Fibroblast of peridontal ligament (primary cell): ENCODE measurements around the gene MIDN.
"Not testable (repeated sequence)": the region's sequence is repeated elsewhere in the genome, so short reads cannot be mapped to it uniquely, and the experiment has no call there.

Source experiments
- DNase-seq: peaks from one replicate; pipeline ENCODE4 v3.0.0-alpha.2; 2010; ENCODE audit errors: extremely low read depth

MIDN gene

GRCh38 chr19:1246265-1247087 is 1.9 kb upstream of the MIDN start:
- DNase-seq, result not testable (repeated sequence)

GRCh38 chr19:1247748-1248138 is 640 bp upstream of the MIDN start:
- no peak for DNase-seq

GRCh38 chr19:1248786-1249297 is 459 bp downstream of the MIDN start:
- peak; percentile 67 for DNase-seq

GRCh38 chr19:1249298-1249989 is 1.1 kb downstream of the MIDN start:
- peak; percentile 95 for DNase-seq

- no peak for DNase-seq
Observed at GRCh38 chr19:1249990-1250436, 1.6 kb downstream of the MIDN start.

GRCh38 chr19:1250437-1251260 is 2.3 kb downstream of the MIDN start:
- DNase-seq, result peak; percentile 50

- DNase-seq, result peak; percentile 50
Observed at GRCh38 chr19:1251330-1252220, 3.2 kb downstream of the MIDN start.

- DNase-seq, result peak; percentile 95
Observed at GRCh38 chr19:1252221-1252820, 3.9 kb downstream of the MIDN start.

GRCh38 chr19:1252821-1253513 is 4.6 kb downstream of the MIDN start:
- DNase-seq, result peak; percentile 95

- peak; percentile 83 for DNase-seq
Observed at GRCh38 chr19:1253514-1254080, 5.2 kb downstream of the MIDN start.

GRCh38 chr19:1254081-1254527 is 5.7 kb downstream of the MIDN start:
- DNase-seq, result no peak

- no peak for DNase-seq
Observed at GRCh38 chr19:1254530-1255185, 6.3 kb downstream of the MIDN start.

- DNase-seq, result no peak
Observed at GRCh38 chr19:1255186-1256161, 7.1 kb downstream of the MIDN start.

GRCh38 chr19:1256646-1257474 is 8.5 kb downstream of the MIDN start:
- no peak for DNase-seq

GRCh38 chr19:1257475-1258162 is 9.2 kb downstream of the MIDN start:
- DNase-seq, result no peak

GRCh38 chr19:1258163-1258492 is 9.7 kb downstream of the MIDN start:
- no peak for DNase-seq
